ENCODE results near the gene HYPK.
"Not testable (repeated sequence)": the region's sequence is repeated elsewhere in the genome, so short reads cannot be mapped to it uniquely, and the experiment has no call there.

The HYPK gene

DNA sequence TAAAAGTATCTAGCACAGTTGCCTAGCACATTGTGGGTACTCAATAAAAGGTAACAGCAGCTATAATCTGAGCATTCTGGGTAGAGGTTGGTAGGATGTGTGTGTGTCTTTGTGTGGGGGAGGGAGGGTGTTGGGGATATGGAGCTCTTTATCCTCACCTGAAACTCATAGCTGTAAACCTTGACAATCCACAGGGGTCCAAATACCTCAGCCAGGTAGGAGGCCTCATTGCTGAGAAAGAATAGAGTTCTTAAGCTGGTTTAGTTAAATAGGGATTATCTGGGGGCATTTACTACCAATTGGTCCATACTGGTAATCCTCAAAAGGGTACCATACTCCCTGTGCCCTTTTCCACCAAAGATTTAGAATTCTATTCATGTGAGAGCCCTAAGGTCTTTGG lies 4.4 kb upstream of the HYPK start:
- no peak for DNase-seq (ENCODE audit: low spot score)

DNA sequence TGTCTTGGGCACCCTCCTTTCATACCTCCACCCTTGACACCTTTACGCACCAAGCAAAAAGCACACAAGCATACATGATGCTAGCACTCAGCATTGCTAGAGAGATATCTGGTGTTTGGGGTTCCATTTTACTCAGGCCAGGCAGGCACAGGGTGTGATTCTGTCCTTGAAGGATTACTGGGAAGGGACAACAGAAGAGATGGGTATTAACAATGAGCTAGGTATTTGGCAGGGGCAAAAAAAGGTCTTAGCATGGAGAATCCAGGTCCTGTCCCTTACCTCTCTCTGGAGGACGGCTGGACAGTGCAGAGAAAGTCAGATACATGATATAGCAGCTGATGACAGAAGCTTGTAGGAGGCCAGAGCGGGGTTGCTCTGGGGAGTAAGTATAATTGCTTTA lies 3.8 kb upstream of the HYPK start:
- no peak for DNase-seq (ENCODE audit: low spot score)

DNA sequence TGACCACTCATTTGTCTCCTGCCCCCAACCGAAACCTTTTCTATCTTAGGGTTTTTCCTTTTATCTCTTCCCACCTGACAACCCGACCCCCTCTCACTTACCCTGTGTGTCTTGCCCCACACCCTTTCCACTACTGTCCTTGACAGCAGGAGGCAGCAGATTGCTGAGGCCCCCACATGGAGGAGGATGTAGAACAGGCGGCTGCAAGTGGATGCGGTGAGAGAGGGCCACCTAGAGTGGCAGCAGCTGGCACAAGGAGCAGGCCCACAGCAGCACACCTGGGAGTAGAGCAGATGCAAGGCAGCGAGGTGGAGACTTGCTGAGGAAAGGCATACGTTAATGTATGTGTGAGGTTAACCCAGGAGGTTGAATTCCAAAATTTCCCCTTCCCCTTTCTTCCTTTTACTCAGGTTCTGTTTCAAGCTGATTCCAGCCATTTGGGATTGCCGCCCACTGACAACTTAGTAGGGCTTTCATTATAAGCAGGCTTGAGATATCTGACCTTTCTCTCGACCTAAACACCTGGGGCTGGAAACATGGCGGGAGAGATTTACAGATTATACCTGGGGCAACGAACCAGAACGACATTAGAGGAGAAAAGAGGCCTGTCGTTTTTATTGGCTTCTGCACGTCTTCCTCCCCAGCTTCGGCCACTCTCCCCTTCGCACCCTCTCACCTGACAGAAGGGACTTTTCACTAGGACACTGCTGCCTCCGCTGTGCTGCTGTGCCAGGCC lies 1.0 kb upstream of the HYPK start:
- DNase-seq (ENCODE audit: low spot score) = no peak

DNA sequence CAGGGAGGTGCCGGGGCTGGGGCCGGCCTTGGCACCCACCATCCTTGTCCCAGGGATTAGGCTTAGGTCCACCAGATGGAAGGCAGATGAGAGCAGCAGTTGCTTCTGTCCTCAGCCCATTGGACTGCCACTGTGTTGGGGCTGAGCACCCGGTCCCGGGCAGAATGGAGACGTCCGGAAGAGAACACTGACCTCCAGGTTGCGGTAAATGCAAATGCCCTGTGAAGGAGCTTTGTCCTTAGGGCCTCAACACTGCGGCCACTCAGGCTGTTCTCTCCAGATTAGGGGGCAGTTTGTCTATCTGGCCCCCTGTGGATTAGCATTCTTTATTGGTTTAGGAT lies 484 bp upstream of the HYPK start, which contains the start of gene SERINC4:
SERINC4 (minus strand) TSS at position 276 of the 341 bp plus-strand sequence; CDS start at position 42, 234 bp downstream.
- no peak for DNase-seq (ENCODE audit: low spot score)

DNA sequence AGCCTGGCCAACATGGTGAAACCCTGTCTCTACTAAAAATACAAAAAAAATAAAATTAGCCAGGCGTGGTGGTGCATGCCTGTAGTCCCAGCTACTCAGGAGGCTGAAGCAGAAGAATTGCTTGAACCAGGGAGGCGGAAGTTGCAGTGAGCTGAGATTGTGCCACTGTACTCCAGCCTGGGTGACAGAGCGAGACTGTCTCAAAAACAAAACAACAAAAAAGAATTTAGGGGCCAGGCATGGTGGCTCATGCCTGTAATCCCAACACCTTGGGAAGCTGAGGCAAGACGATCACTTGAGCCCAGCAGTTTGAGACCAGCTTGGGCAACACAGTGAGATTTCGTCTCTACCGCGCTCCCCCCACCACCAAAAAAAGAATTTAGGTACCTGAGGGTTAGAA lies 2.3 kb downstream of the HYPK start:
- not testable (repeated sequence) for DNase-seq (ENCODE audit: low spot score)

DNA sequence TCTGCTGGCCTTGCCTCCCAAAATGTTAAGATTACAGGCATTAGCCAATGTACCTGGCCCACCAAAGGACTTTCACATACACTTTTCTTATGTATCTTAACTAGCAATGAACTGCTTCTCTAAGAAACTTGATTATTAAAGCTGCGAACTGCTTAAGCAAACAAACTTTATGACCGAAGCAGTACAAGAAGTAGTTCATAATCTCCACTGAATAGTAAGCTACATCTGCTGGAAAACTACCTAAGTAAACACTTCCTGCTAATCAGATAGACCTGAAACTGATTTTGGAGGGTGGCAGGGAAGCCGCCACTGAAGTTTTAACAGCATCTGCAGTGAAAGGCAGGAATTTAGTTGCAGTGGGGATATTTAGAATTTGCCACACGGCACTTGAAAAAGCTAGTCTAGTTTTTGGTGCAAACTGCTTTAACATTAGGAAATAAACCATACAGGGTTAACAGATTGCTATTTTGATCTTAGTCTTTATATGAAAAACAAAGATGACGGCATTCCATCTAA lies 8.1 kb downstream of the HYPK start:
- DNase-seq (ENCODE audit: low spot score) = no peak

DNA sequence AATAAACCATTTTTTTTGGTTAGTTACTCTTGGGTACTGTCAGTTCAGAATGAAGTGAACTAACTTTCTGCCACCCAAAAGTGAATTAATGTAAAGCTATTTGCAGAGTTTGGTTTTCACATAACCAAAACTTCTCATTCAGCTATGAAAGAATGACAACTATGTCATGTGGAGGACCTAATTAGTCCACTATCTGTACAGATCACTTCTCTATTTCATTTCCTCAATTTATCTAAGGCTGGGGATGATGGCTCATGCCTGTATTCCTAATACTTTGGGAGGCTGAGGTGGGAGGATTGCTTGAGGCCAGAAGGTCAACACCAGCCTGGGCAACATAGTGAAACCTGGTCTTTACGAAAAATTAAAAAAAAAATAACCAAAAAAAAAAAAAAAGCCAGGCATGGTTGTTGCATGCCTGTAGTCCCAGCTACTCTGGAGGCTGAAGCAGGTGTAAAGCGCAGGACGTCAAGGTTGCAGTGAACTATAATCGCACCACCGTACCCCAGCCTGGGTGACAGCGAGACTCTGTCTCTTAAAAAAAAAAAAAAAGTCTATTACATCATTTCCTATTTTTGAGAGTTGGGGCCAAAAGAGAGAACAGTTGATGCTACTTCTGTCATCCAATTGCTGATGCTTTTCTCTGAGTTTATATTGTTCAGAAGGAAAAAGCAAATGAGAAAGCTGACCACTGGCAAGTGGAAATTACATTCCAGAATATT lies 8.7 kb downstream of the HYPK start:
- DNase-seq (ENCODE audit: low spot score) = no peak

DNA sequence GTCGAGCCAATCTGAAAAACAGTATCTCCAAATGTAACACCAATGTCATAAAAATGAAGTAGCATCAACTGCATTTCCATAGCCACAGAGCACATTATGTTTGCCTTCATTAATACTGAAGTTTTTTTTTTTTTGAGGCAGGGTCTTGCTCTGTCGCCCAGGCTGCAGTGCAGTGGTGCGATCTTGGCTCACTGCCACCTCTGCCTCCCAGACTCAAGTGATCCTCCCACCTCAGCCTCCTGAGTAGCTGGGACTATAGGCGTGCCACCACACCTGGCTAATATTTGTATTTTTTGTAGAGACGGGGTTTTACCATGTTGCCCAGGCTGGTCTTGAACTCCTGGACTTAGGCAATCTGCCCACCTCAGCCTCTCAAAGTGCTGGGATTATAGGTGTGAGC lies 14.7 kb downstream of the HYPK start:
- DNase-seq (ENCODE audit: low spot score) = not testable (repeated sequence)

DNA sequence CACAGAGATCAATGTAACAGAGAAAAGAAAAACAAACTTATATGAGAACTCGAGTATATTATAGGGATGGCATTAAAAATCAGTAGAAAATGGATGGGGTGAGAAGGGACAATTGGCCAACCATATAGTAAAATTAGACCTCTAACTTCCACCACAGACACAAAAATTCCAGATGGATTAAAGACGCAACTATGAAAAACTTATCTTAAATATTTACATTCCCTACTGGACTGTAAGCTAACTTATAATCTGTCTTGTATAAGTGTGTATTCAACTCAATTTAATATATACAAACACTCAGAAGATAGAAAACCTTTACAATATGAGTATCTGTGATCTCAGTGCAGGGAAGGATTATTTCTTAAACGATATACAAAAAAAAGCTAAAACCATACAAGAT lies 21.1 kb downstream of the HYPK start:
- no peak for DNase-seq (ENCODE audit: low spot score)

DNA sequence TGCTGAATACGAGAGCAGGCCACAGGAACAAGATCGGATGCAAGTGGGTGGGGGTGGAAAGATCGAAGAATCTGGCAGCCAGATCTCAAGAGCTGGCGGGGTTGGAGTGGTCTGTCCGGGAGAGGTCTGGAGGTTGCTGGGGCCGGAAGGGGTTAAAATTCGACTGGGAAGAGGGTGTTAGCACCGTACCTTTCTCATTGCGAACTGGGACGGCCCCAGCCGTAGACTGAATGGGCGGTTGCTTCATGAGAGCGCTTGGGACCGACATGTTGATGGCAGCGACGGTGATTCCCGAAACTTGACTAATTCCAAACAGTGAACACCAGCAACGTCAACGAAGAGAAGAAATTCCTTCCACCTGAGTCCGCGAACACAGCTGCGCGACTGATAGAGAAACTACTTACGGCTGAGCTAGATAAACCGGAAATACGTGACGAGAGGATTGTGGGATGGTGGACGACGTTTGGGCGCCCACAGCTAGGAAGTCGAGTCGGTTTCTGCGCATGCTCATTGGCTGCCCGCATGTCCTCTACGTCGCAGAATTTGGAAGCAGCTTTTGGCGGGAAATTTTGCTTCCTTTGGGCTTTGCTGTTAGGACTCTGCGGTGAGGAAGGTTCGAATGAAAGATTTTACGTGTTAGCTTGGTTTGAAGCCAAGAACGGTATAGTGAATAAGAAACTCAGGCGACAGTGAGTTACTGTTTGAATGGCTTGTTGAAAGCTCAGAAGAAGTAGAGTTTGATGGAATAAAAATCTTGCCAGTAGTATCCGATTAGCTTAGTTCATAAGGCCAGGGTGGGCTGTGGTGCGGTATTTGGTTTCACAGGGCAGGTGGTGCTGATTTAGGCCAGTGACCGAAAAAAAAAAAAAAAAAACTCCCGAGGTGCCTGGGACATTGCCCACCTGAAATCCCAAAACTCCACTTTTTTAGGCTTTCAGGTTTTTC lies 24.2 kb downstream of the HYPK start, which contains the start of gene MFAP1:
MFAP1 (minus strand) TSS at position 389 of the 945 bp plus-strand sequence; CDS start at position 268, 121 bp downstream.
- peak; percentile 97 for DNase-seq (ENCODE audit: low spot score)

DNA sequence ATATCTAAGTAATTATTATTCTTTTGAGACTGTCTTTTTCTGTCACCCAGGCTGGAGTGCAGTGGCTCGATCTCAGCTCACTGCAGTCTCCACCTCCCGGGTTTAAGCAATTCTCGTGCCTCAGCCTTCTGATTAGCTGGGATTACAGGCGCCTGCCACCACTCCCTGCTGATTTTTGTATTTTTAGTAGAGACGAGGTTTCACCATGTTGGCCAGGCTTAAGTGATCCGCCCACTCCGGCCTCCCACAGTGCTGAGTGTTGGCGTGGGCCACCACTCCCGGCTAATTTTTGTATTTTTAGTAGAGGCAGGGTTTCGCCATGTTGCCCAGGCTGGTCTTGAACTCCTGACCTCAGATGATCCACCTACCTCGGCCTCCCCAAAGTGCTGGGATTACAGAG lies 24.9 kb downstream of the HYPK start:
- DNase-seq (ENCODE audit: low spot score) = not testable (repeated sequence)

DNA sequence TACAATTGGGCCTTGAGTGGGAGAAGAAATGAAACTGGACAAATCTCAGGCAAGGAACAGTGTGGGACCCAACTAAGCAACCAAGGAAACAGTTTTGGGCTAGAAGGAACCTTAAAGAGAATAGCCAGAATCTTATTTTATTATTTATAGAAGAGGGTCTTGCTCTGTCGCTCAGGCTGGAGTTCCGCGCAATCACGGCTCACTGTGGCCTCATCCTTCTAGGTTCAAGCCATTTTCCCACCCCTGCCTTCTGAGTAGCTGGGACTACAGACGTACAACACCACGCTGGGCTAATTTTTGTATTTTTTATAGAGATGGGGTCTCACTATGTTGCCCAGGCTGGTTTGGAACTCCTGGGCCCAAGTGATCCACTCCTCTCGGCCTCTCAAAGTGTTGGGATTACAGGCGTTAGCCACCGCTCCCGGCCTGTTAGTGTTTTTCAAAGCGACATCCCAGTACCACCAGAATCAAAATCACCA lies 25.7 kb downstream of the HYPK start:
- DNase-seq (ENCODE audit: low spot score) = no peak

DNA sequence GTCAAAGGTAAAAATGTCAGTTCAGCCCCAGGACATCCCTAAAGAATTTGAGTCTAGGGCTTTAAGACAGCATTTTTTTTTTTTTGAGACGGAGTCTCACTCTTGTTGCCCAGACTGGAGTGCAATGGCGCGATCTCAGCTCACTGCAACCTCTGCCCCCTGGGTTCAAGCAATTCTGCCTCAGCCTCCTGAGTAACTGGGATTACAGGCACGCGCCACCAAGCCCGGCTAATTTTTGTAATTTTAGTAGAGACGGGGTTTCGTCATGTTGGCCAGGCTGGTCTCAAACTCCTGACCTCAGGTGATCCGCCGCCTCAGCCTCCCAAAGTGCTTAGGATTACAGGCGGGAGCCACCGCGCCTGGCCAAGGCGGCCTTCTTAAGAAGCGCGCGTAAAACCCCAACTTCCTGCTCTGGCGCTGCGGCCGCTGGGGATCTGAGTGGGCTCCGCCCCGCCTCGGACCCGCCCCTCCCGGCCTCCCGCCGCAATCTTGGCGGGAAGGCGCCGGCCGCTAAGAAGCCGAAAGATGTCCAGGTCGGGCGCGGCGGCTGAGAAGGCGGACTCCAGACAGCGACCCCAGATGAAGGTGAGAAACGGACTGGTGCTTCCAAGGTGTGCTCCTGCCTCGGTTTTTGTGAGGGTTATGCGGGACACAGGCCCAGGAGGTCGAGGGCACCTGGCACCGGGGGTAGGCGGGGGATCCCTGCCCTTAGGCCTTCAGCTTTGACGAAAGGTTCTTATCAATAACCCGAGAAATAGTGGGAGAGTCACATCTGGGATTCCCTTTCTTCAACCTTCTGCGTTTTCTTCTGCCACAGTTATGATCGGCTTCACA lies 26.3 kb downstream of the HYPK start, which contains the start of gene WDR76:
WDR76 (plus strand) TSS at position 495 of the 834 bp plus-strand sequence; CDS start at position 526, 31 bp downstream.
- peak; percentile 90 for DNase-seq (ENCODE audit: low spot score)

DNA sequence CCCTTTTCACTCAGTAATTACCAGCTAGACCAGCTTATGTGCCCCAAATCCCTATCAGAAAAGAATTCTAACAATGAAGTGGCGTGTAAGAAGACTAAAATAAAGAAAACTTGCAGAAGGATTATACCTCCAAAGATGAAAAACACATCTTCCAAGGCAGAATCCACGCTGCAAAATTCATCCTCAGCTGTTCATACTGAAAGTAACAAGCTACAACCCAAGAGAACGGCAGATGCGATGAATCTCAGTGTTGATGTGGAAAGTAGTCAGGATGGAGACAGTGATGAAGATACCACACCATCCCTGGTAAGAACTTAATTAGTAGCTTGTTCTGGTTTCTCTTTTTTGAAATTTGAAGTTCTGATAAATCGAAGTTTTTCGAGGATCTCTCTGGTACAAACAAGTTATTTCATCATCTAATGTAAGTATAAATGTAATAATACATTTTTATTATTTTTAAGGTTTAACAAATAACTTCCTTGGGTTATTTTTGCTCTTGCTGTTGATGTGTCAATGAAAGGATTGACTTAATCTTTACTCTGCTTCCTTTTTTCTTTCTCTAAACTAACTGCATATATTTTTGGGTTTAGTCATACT lies 27.8 kb downstream of the HYPK start:
- peak; percentile 67 for DNase-seq (ENCODE audit: low spot score)

DNA sequence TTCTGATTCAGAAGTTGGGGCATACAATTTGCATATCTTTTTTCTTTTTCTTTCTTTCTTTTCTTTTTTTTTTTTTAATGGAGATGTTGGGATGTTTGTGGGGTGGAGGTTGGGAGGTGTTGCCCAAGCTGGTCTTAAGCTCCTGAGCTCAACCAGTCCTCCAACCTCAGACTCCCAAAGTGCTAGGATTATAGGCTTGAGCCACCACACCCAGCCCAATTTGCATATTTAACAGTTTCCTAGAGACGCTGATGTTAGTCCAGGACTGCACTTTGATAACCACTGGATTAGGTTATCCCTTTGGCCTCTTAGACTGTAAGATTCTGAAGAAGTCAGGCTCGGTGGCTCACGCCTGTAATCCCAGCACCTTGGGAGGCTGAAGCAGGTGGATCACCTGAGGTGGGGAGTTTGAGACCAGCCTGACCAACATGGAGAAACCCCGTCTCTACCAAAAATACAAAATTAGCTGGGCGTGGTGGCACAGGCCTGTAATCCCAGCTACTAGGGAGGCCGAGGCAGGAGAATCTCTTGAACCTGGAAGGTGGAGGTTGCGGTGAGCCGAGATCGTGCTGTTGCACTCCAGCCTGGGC lies 29.6 kb downstream of the HYPK start:
- DNase-seq (ENCODE audit: low spot score) = not testable (repeated sequence)

DNA sequence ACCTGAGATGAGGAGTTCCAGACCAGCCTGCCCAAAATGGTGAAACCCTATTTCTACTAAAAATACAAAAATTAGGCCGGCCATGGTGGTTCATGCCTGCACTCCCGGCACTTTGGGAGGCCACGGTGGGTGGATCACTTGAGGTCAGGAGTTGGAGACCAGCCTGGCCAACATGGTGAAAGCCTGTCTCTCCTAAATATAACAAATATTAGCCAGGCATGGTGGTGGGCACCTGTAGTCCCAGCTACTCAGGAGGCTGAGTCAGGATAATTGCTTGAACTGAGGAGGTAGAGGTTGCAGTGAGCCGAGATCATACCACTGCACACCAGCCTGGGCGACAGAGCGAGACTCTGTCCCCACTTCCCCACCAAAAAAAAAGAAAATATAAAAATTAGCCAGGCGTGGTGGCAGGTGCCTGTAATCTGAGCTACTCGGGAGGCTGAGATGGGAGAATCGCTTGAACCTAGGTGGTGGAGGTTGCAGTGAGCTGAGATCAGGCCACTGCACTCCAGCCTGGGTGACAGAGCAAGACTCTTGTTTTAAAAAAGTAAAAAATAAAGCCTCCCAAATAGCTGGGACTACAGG lies 30.4 kb downstream of the HYPK start:
- not testable (repeated sequence) for DNase-seq (ENCODE audit: low spot score)

DNA sequence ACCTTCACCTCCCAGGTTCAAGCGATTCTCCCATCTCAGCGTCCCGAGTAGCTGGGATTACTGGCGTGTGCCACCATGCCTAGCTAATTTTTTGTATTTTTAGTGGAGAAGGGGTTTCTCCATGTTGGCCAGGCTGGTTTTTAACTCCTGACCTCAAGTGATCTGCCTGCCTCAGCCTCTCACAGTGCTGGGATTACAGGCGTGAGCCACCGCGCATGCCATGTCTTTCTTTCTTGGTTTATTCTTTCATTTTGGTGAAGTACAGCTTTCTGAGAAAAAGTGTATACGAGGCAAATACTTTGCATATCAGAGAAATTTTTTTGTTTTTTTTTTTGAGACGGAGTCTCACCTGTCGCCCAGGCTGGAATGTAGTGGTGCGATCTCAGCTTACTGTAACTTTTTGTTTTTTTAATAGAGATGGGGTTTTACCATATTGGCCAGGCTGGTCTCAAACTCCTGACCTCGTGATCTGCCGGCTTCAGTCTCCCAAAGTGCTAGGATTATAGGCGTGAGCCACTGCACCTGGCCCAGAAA lies 31.2 kb downstream of the HYPK start:
- not testable (repeated sequence) for DNase-seq (ENCODE audit: low spot score)

DNA sequence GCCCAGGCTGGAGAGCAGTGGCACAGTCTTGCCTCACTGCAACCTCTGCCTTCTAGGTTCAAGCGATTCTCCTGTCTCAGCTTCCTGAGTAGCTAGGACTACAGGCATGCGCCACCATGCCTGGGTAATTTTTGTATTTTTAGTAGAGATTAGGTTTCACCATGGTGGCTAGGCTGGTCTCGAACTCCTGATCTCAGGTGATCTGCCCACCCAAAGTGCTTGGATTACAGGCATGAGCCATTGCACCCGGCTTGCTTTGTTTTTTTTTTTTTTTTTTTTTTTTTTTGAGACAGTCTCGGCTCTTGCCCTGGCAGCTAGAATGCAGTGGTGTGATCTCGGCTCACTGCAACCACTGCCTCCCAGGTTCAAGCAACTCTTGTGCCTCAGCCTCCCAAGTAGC lies 32.1 kb downstream of the HYPK start:
- not testable (repeated sequence) for DNase-seq (ENCODE audit: low spot score)

DNA sequence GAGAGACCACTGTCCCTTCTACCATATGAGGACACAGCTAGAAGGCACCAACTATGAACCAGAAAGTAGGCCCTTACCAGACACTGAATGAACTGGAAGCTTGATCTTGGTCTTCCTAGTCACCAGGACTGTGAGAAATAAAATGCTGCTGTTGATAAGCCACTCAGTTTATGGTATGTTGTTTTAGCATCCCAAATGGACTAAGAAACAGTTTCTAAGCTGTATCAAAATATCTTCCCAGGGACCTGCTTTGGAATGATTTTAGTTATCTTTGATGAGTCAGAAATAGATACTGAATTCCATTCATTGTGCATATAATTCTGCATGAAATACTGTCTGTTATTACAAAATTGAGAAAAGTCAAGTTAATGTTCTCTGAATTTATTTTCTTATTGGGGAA lies 45.0 kb downstream of the HYPK start:
- DNase-seq (ENCODE audit: low spot score) = no peak

Measured in activated CD4-positive, alpha-beta T cell treated with anti-CD3 and anti-CD28 coated beads, Interleukin-2, Interleukin-4, amounts not matched to agents 100 ng/mL and 50 ng/mL, durations not matched to agents 16 hours and 8 hours (primary cell).